ENCODE data around the gene COMT.

The COMT gene

DNA sequence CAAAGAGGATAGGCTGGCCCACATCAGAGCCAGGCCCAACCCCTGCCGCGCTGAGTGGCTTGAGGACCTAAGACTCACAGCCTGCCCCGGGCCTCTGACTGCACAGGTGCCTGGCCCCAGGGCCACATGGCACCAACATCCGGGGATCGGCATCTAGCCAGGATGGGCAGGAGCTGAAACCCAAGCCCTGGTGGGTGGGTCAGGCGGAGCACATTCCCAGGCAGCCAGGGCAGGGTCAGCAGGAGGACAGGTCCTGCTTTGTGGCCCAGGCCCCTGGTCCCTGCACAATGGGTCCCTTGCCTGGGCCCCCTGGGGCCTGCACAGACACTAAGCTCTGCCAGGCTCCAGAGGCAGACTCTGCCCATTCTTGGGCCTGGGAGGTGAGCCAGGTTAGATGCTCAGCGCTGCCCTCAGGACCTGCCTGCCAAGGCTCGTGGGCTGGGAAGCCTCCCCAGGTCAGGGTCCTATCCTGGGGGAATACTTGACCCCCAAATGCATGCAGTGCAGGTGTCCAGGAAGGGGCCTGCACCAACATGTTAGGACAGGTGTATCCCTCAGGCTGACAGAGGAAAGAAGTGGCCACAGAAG is 41.5 kb downstream of the COMT start:
- no peak for DNase-seq (ENCODE audit: low spot score)

DNA sequence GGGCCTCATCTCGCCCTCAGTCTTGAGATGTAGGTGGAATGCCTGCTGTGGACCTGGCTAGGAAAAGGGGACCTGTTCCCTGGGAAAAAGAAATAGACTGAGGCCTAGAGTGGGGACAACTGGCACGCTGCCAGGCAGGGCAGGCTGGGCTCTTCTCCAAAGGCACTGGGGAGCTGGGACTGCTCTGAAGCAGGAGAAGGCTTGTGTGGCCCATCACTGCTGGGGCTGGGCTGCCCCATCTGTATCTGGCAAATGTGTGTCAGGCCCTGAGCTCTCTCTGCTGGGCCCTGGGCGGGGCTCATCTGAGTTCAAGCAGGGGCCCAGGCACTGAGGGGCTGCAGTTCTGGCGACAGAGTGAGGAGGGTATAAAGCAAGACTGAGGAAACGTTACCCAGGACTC is 42.2 kb downstream of the COMT start:
- no peak for DNase-seq (ENCODE audit: low spot score)

DNA sequence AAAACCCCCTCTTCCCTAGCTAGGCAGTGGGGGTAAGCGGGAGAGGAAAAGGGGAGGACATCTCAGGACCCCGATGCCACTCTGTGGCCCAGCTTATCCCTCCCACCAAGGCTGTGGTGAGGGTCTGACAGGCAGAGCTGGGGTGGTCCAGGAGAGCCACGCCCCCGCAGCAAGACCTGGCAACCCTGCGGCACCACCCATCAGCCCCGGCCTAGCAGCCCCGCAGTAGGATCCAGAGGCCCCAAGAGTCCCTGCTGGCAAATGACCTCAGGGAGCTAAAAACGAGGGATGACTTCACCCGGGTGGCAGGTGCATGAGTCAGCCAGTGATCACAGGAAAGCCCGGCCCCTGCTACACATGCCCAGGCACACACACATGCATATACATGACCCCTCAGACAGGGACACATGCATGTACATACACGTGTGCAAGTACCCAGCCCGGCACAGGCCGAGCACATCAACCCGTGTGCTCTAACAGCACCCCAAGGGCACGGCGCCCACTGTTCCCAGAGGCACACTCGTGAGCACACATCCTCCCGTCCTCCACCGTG is 42.7 kb downstream of the COMT start:
- DNase-seq (ENCODE audit: low spot score) = no peak

DNA sequence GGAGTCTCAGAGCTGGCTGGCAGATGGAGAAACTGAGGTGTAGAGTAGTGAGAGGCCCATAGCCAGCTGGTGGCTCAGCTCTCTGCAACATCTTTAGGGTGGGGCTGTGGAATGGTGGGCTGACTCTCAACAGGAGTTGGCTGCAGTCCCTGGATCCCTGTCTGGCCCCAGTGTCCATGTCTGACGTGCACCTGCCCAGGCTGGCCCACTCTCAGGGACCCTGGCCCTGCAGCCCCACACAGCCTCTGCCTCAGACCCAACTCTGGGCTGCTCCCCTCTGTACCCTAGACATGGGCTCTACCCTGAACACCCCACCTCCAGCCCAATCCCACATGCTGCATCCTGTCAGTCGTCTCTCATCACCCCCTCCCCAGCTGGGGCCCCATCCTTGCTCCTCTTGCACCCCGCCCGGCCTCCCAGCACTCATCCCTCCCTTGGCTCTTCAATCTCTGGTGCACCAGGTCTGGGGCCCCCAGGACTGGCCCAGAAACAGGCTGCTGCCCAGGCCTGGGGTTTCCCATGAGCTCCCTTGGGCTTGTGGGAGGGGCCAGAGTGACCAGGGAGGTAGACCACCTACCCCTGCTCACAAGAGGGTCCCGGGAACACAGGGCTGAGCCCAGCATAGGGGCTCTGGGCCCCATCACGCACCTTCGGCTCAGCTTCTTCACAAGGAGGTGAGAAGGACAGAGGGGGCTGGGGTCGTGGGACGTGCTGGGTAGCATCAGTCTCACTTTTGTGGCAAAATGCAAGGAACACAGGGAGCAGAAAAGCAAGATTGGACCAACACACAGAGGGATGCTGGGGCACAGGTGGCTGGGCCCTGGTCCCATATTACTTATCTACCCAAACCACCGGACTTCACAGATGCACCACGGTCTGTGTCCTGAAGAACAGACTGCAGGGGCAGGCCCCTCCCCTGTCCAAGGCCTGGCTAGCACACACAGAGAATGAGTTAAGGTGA is 43.6 kb downstream of the COMT start:
- no peak for DNase-seq (ENCODE audit: low spot score)

DNA sequence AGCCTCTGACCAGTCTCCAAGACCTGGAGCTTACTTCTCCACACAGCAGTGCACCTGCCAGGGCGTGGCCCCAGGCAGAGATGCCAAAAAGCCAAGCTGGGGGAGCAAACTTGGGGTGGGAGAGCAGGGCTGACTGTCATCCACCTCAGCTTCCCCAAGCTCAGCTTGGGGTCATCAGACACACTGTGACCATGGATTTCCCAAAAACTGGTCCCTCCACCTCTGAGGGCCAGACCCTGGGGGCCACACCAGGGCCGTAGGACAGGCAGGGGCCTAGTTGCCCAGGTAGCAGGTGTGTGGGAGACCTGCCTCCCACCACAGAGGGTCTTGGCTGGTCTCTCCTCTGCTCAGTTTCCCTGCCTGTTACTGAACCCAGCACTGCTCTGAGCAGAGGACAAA is 44.4 kb downstream of the COMT start:
- no peak for DNase-seq (ENCODE audit: low spot score)

DNA sequence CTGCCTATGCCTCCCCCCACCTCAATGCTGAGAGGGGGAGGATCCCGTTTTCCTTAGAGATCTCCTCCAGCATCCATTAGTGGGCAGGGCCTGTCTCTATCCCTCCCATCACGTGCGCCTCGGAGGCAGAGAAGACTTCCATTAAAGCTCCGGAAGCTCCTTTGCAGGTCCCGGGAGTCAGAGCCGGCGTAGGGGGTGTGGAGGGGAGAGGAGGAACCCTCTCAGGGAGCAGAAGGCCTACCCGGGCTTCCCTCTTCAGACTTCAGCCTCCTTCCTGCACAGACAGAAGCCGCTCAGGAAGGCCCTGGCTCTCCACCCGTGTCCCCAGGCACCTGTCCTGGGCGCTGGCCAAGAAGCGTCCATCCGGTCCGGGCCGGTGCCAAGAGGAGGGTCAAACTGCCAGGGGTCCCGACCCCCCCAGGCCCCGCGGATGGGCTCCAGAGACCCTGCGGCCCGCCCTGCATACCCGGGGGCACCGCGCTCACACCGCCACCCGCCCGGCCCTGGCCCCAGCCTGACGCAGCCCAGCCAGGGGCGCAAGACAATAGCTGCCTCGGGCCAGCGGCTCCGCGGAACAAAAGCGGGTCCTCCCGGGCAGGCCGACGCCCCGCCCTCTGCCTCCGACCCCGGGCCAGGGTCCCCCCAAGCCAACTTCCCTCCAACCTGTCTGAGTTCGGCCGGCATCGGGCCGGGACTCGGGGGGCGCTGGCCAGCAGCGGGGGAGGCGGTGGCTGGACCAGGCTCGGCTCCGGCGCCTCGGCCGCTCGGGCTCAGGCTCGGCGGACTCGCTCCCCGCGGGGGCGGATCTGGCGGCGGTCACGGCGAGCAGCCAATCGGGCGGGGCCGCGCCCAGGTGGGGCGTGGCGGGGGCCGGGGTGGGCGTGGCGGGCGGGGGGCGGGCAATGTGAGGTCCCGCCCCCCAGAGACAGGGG is 45.1 kb downstream of the COMT start:
- peak; percentile 96 for DNase-seq (ENCODE audit: low spot score)

DNA sequence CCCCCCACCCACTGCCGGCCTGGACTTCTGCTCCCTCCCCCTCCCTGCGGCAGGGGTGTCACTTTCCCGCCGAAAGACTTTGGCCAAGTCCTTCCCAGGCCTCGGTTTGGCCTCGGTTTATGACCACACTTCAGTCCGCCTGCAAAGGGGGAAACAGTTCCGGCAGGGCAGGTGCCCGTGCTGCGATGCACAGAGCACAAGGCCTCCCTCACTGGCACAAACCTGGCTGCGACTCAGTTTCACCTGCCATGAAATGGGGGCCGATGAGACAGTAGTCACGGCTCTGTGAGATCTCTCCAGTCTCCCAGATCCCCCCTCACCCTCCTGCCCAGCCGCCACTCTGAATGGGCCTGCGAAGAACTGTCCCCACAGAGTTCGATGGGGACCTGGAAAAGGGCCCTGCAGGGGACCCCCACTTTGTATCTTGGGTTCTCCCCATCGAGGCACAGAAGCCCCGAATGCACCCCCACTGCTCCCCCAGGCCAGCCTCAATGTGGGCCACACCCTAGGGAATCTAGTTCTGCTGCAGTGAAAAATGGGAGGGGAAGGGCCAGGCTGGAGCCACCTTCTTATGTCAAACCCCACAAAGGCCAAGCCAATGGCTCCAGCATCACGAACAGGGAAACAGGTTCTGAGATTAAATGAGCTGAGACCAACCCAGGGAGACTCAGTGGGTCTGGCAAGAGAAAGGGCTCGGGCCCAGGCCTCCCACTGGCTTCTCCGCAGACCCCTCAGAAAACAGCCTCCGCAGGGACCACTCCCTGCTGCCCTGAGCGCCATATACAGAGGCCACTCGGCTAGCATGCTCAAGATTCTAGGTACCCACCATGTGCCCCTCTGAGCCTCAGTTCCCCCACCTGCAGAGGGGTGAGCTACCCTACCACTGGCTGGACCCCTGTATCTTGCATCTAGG is 46.1 kb downstream of the COMT start:
- no peak for DNase-seq (ENCODE audit: low spot score)

DNA sequence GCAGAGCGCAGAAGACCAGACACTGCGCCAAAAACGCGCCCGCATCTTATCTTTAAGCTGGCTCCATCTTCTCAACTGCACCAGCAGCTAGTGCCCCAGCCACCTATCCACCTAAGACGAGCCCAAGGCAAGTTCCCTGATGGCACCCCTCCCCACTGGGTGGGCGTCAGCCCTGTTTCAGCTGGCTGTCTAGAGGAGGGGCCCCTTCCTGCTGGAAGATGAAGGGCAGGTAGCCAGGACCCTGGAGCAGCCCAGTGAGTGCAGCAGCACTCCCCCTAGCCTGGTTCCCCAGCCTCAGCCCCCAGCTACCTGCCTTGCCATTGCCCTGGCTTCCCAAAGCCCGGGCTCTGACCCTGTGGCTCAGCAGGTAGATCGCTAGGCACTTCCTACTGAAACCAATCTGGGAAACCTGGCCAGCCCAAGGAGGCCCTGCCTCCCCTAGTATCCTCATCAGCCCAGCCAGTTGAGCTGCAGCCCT is 46.8 kb downstream of the COMT start:
- no peak for DNase-seq (ENCODE audit: low spot score)

DNA sequence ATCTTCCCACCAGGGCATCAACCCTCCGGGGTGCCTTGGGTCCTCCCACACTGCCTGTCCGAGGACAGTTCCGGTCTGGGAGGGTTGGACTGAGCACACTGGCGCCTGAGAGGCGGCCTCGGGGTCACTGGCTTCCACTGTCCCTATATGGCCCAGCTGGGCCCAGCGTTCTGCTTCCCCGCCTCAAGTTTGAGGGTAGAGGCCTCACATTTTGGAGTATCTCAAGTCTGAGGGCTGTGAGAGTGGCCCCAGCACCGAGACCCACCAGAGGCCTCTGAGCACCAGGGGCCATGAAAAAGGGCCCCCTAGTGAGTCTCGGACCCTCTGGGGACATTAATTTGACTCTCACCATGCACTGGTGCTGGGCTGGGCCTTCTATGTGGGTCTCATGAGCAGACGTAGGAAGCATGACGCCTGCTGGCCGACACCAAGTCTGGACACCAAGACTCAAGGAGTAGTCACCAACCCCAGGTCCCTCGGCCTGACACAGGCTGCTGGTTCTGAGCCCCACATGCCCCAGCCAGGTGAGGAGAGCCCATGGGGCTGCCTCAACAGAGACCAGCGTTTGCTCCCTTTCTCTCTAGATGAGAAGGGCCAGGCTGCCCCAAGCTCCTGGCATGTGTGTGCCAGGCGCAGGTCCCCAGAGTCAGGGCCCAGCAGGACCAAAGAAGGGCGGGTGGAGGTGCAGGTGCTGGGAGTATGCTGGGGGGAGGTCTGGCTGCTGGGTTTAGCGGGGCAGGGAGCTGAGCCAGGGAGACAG is 47.6 kb downstream of the COMT start:
- DNase-seq (ENCODE audit: low spot score) = no peak

DNA sequence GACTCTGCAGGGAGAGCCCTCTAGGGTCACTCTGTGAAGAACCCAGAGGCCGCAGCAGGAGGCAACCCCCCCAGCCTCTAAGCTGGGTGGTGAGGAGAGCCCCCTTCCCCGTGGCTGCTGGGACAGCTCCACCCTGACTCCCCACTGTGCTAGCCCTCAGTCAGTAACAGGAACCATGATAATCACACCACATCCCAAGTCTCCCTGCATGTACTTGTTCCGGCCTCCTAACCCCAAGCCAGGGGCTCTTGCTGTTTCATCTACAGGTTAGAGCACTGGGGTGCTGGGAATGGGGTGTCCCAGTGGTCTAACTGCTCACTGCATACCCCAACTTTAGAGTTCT is 48.1 kb downstream of the COMT start:
- DNase-seq (ENCODE audit: low spot score) = no peak

DNA sequence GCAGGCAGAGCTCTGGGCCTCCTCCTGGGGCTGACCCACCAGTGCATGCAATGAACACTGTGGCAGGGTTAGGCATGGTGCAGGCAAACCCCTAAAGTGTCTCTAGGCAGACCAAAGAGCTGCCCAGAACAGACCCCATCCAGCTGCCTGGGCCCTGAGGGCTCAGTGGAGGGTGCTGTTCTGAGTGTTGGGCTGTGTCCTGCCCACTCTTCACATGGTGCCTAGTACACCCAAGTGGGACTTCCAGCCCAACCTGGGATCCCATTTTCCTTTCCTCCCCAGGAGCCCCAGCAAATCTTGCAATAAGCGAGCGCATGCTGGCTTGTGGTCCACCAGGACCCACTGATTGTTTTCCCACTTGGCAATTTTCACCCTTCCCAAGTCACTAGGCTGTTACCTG is 48.6 kb downstream of the COMT start:
- no peak for DNase-seq (ENCODE audit: low spot score)

DNA sequence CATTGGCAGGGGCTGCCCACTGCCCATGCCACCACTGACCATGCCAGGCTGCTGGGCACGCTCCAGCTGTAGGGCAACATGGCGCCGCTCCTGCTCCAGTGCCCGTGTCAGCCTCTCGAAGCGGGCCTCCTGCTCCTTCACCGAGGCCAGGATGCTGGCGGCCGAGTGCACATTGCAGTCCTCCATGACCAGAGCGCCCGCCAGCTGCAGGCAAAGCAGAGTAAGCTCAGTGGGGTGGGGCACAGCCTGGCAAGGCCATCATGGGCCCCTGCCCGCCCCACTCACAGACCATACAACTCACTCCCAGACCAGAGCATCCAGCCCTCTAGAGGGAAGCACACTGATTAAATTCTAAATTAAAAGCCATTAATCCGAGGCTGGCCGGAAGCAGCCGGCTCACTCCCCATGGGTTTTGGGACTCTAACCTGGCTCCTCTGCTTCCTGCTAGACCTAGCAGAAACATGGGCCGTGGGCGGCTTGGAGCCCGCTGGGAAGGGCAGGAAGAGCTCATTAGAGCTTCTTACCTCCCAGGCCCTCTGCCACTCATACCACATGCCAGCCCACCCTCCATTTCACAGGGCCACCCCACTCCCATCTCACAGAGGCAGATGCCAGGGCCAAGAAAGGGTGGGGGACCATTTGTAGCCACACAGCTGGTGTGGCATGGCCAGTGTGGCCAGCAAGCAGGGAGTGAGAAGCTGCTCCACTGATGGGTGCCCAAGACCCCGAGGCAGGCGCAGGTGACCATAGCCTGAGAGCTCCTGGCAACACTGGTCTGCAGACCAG is 49.2 kb downstream of the COMT start:
- DNase-seq (ENCODE audit: low spot score) = no peak

DNA sequence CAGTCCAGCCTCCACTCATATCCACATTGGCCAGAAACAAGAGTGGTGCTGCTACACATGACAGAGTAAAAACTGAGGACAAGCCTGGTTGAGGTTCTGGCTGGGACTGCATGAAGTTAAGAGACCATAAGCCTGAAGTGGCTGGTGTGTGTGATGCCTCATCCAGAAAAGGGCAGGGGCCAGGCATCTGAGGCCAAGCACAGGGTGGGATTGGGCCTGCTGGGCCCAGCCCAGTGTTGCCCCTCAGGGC is 49.7 kb downstream of the COMT start:
- no peak for DNase-seq (ENCODE audit: low spot score)

DNA sequence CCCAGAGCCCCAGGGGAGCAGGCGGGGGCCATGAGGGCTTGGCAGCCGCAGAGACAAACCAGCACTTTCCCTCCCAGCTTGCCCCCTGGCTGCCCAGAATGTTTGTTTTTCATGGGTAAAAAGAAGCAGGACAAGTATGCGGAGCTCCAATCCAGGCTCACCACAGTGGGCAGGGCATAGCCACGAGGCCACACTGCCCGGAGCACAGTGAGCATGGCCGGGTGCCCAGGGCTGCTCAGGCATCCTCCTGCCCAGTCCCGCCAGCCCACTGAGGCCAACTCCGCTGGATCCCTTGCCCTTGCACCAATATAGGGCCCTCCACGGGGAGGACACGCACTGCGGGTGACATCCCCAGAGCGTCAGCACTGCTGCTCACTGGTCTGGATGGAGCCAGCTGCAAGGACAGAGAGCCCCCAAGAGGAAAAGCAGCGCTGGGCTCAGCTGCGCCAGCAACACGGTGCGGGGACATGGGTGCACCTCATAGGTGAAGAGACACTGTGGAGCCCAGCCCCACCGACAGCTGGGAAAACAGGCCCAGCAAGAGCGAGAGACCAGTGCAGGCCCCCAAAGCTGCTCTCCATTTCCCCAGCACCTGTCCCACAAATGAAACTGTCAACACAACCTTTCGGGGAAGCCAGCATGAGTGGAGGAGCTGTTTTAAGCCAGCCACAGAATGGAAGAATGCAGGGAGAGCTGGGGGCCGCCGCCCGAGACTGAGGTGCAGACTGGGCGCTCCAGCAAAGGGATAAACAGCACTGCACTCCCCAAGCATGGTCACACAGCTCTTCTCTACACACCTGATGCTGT is 50.3 kb downstream of the COMT start:
- no peak for DNase-seq (ENCODE audit: low spot score)

DNA sequence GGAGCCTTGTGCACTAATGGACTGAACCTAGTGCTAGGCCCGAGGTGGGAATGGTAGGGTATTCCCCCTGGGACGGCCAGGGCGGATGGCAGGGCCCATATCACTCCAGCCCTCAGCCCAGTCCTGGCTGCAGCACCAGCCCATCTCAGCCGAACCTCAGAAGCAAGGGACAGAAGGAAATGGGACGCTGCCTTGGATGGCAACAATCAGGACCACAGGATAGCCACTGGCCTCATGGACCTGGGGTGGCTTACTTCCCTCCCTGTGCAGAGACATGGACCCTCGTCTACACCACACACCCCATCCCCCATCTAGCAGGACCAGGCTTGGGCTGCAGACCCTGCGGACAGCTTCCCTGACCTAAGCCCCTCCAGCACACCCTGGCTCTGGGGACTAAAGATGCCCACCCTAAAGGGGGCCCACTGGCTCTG is 50.9 kb downstream of the COMT start:
- DNase-seq (ENCODE audit: low spot score) = no peak

DNA sequence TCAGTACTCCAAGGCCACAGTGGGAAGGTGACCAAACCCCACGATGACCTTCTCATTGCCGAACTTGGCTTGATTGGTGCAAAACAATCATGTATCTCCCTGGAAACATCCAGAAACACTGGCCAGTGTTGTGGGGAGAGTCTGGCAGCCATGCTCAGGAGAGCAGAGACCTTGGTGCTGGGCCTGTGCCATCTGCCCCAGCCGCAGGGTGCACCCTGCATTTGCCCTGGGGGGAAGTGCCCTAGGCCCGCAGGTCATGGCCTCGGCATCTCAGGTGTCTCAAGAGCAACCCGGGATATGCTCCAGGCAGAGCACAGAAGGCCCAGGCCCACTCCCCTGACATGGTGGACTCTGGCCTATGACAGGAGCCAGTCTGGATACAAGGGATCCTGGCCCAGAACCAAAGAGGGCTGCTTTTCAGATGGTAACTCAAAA is 51.4 kb downstream of the COMT start:
- no peak for DNase-seq (ENCODE audit: low spot score)

DNA sequence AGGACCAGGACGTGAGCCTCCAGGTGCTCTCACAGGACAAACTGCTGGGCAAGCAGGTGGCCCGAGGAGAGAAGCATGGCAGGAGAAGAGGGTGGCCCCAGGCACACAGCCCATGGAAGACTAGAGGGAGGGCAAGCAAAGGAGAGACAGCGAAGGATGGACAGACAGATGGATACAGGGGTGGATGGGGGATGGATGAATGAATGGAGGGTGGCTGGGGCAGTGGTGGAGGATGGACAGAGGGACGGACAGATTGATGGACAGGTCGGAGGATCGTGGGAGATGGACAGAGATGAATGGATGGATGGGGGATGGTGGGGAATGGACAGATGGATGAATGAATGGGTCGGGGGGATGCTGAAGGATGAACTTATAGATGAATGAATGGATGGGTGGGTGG is 52.4 kb downstream of the COMT start:
- DNase-seq (ENCODE audit: low spot score) = no peak

DNA sequence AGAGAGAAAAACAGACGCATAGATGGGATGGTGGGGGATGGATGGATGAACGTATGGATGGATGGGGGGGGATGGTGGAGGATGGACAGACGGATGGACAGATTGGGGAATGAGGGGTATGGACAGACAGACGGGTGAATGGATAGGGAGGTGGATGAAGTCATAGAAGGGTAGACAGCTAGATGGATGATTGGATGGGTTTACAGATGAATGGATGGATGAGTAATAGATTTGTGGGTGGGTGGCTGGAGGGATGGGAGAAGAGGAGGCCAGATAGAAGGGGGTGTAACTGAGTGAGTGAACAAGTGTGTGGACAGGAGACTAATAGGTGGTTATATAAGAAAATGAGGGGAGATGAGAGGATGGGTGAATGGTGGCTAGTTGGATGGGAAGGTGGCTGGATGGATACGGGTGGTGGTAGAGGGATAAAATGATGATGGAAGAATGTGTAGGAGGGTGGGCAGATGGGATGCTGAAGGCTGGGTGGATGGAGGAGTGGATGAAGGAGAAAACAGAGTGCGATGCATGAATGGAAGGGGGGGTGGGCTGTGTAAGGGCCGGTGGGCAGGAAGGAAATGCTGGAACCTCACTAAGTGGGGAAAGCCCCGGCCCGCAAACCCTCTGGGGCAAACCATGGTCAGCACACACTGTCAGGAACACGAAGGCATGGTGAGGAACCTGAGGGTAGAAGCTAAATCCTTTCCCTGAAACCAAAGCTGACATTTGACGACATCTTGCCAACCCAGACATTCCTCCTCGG is 53.5 kb downstream of the COMT start:
- DNase-seq (ENCODE audit: low spot score) = no peak

All from germinal center (tissue), 1 donor.